Parathyroid adenoma (tissue), 2 donors: ENCODE data around the gene DNAJB4.
"Not testable (repeated sequence)": the region's sequence is repeated elsewhere in the genome, so short reads cannot be mapped to it uniquely, and the experiment has no call there.

Source experiments
- H2AFZ ChIP-seq: fragments of 300-600 bp; sonication (generic); one replicate; pipeline ENCODE4 v1.7.0; 2017; ENCODE audit warnings: antibody characterized with exemption, mild to moderate bottlenecking
- H3K27ac ChIP-seq: fragments of 300-600 bp; sonication (generic); one replicate; pipeline ENCODE4 v1.7.0; 2017
- H3K27me3 ChIP-seq: fragments of 300-600 bp; sonication (generic); one replicate; pipeline ENCODE4 v1.7.0; 2017; ENCODE audit warnings: low read length; ENCODE audit not compliant: control insufficient read depth, insufficient read depth
- H3K36me3 ChIP-seq: fragments of 300-600 bp; sonication (generic); one replicate; pipeline ENCODE4 v1.7.0; 2017; ENCODE audit warnings: low read length; ENCODE audit not compliant: control insufficient read depth, insufficient read depth
- H3K4me1 ChIP-seq: fragments of 300-600 bp; sonication (generic); one replicate; pipeline ENCODE4 v1.7.0; 2017; ENCODE audit warnings: control low read depth
- H3K4me2 ChIP-seq: fragments of 300-600 bp; sonication (generic); one replicate; pipeline ENCODE4 v1.7.0; 2017; ENCODE audit warnings: low read length
- H3K4me3 ChIP-seq: fragments of 300-600 bp; sonication (generic); one replicate; pipeline ENCODE4 v1.7.0; 2017; ENCODE audit warnings: low read depth, low read length
- H3K79me2 ChIP-seq: fragments of 300-600 bp; sonication (generic); one replicate; pipeline ENCODE4 v1.7.0; 2017; ENCODE audit warnings: control low read depth
- H3K9ac ChIP-seq: fragments of 300-600 bp; sonication (generic); one replicate; pipeline ENCODE4 v1.7.0; 2017; ENCODE audit warnings: mild to moderate bottlenecking
- H3K9me3 ChIP-seq: fragments of 300-600 bp; sonication (generic); one replicate; pipeline ENCODE4 v1.7.0; 2017; ENCODE audit warnings: low read length; ENCODE audit not compliant: control insufficient read depth
- CTCF ChIP-seq: fragments of 300-600 bp; sonication (generic); IDR thresholded peaks from one replicate; pipeline ENCODE4 v1.7.0; 2017; ENCODE audit warnings: antibody characterized with exemption, mild to moderate bottlenecking
- donor health status: primary hyperparathyroidism.

DNAJB4 gene

GRCh38 chr1:78009276-78009675, 4.5 kb downstream of the DNAJB4 start:
- no peaks in the 10 kb centered on the region for H3K4me1 ChIP-seq
- no peaks in the 10 kb centered on the region for H3K27me3 ChIP-seq
- no peaks in the 10 kb centered on the region for H3K36me3 ChIP-seq
- no peak overlapping the region for H3K9ac ChIP-seq
- H3K4me3 ChIP-seq: no peak overlapping the region
- no peak overlapping the region for H3K4me2 ChIP-seq
- H3K27ac ChIP-seq: no peak overlapping the region
- H3K9me3 ChIP-seq: no peaks in the 10 kb centered on the region
- no peak for TF ChIP-seq CTCF
- H2AFZ ChIP-seq: no peak overlapping the region
- no peaks in the 10 kb centered on the region for H3K79me2 ChIP-seq

- no peak for TF ChIP-seq CTCF
- H3K9me3 ChIP-seq: no peaks in the 10 kb centered on the region
- no peaks in the 10 kb centered on the region for H3K27me3 ChIP-seq
- H2AFZ ChIP-seq: no peak overlapping the region
- no peak overlapping the region for H3K9ac ChIP-seq
- no peak overlapping the region for H3K4me2 ChIP-seq
- H3K36me3 ChIP-seq: no peaks in the 10 kb centered on the region
- no peaks in the 10 kb centered on the region for H3K79me2 ChIP-seq
- no peaks in the 10 kb centered on the region for H3K4me1 ChIP-seq
- no peak overlapping the region for H3K27ac ChIP-seq
- H3K4me3 ChIP-seq: no peak overlapping the region
Observed at GRCh38 chr1:78009836-78010235, 5.1 kb downstream of the DNAJB4 start.

GRCh38 chr1:78011050-78011449, 6.3 kb downstream of the DNAJB4 start:
- H3K36me3 ChIP-seq: no peaks in the 10 kb centered on the region
- no peaks in the 10 kb centered on the region for H3K4me1 ChIP-seq
- TF ChIP-seq CTCF: no peak

GRCh38 chr1:78015148-78015547, 10.4 kb downstream of the DNAJB4 start:
- Histone ChIP-seq H3K4me1 (no peaks in the 10 kb centered on the region), H3K4me3 (no peak overlapping the region), H3K4me2 (no peak overlapping the region), H2AFZ (no peak overlapping the region), H3K27me3 (no peaks in the 10 kb centered on the region), H3K79me2 (no peaks in the 10 kb centered on the region), H3K27ac (no peak overlapping the region), H3K9me3 (no peaks in the 10 kb centered on the region), H3K36me3 (no peaks in the 10 kb centered on the region), H3K9ac (no peak overlapping the region)
- no peak for TF ChIP-seq CTCF

More at GRCh38 chr1:78011050-78011449, 6.3 kb downstream of the DNAJB4 start:
- Histone ChIP-seq H3K27me3 (no peaks in the 10 kb centered on the region), H3K79me2 (no peaks in the 10 kb centered on the region), H3K9me3 (no peaks in the 10 kb centered on the region), H3K27ac (no peak overlapping the region), H3K4me3 (no peak overlapping the region), H2AFZ (no peak overlapping the region), H3K9ac (no peak overlapping the region), H3K4me2 (no peak overlapping the region)

- no peak overlapping the region for H3K4me3 ChIP-seq
- H3K27me3 ChIP-seq: no peaks in the 10 kb centered on the region
- no peak overlapping the region for H3K27ac ChIP-seq
- H3K9ac ChIP-seq: no peak overlapping the region
- no peaks in the 10 kb centered on the region for H3K9me3 ChIP-seq
- no peak for TF ChIP-seq CTCF
- no peak overlapping the region for H2AFZ ChIP-seq
- no peak overlapping the region for H3K4me2 ChIP-seq
- H3K4me1 ChIP-seq: no peaks in the 10 kb centered on the region
- H3K79me2 ChIP-seq: no peaks in the 10 kb centered on the region
- no peaks in the 10 kb centered on the region for H3K36me3 ChIP-seq
Observed at GRCh38 chr1:78019024-78019423, 14.3 kb downstream of the DNAJB4 start.

- H3K27ac ChIP-seq, H3K27me3 ChIP-seq: not testable (repeated sequence)
Observed at GRCh38 chr1:78021134-78021533, 16.4 kb downstream of the DNAJB4 start.

More at GRCh38 chr1:78021134-78021533, 16.4 kb downstream of the DNAJB4 start:
- not testable (repeated sequence) for H3K9me3 ChIP-seq, H3K4me2 ChIP-seq, H3K9ac ChIP-seq, H3K79me2 ChIP-seq, H3K4me1 ChIP-seq, H3K4me3 ChIP-seq, H2AFZ ChIP-seq, H3K36me3 ChIP-seq
